Right cardiac atrium (tissue), 5 donors: ENCODE measurements around the gene OMP. TPM values are rescaled to one million over a fixed set of nuclear protein-coding genes. Genes with fewer than 3 reads are reported as not detected.

Experiments used
- ATAC-seq, 2 donors: fragments of 200-7000 bp; cut with Tn5 transposase; one replicate each; pipeline versions ENCODE4 v1.8.0 to v1.9.1; 2020; ENCODE audit warnings: moderate library complexity in 2 of 2, mild to moderate bottlenecking in 1 of 2
- DNase-seq, 3 donors: peaks; one replicate each; pipeline ENCODE4 v3.0.0-alpha.2; 2020
- H3K27ac ChIP-seq: one replicate; pipeline ENCODE4 v1.5.1; 2013; ENCODE audit warnings: mild to moderate bottlenecking, low read length, control low read depth, moderate library complexity
- H3K27me3 ChIP-seq: one replicate; pipeline ENCODE4 v1.6.1; 2013; ENCODE audit not compliant: control insufficient read depth, insufficient read depth
- H3K4me1 ChIP-seq: one replicate; pipeline ENCODE4 v1.6.1; 2013; ENCODE audit warnings: low read length; ENCODE audit not compliant: control insufficient read depth, insufficient read depth
- H3K4me3 ChIP-seq: one replicate; pipeline ENCODE4 v1.5.1; 2013; ENCODE audit warnings: low read length, control low read depth
- H3K9me3 ChIP-seq: one replicate; pipeline ENCODE4 v1.6.1; 2013; ENCODE audit warnings: low read length; ENCODE audit not compliant: control insufficient read depth
- WGBS: extraction: QIAGEN DNeasy Blood & Tissue Kit; methylation state at CpG from one replicate; pipeline ENCODE4 v1.1.7; 2013; 5-methylcytosine and 5-hydroxymethylcytosine counted together
- intact Hi-C, 4 donors: fragments of 100-400 bp; cut with DNase I; formaldehyde crosslinking; loops; one replicate each; pipeline versions ENCODE4 v1.11.0 to v1.14.0; 2022 to 2023
- polyA plus RNA-seq: library from polyadenylated mRNA; stranded (reverse); fragments of 200-250 nt; gene quantifications from one replicate; pipeline ENCODE4 v1.2.3, GENCODE V29; 2013
- total RNA-seq, 4 donors: library from RNA; stranded (reverse); fragmentation: NEBNext Ultra II Directional; extraction: Animal tissue kit (Norgen Biotek cat#: 25700); gene quantifications; one replicate each; pipeline ENCODE4 v1.2.1, GENCODE V29; 2021
- donor health status: healthy with polysubstance abuse.
- donor health status: DM: no; HTN: yes; CAD: no.
- donor health status: DM: no; HTN: no; CAD: no.
- donor health status: DM: no; HTN: yes; CAD: no; lungs with severe emphysema.
- donor health status: DM: yes; HTN: yes; CAD: no.

OMP gene
- total and polyA plus RNA-seq, 5 donors = not detected

- Histone ChIP-seq H3K27ac (no peak overlapping the region), H3K4me1 (peaks cover 4% of the 10 kb centered on the region), H3K4me3 (no peak overlapping the region), H3K9me3 (no peaks in the 10 kb centered on the region), H3K27me3 (no peaks in the 10 kb centered on the region)
- intact Hi-C loops = no loop called here
- 91% methylated on average over 8 of the region's 8 CpGs for WGBS
- DNase-seq (no peak), ATAC-seq (no peak)
Measured at GRCh38 chr11:77069969-77070582, 32.6 kb upstream of the OMP start.

- no peaks in the 10 kb centered on the region for H3K9me3 ChIP-seq
- H3K4me3 ChIP-seq = no peak overlapping the region
- WGBS = 81% methylated on average over 7 of the region's 7 CpGs
- ATAC-seq = no peak
- DNase-seq = peak in 1 of 3 donors; percentile 45
- no peak overlapping the region for H3K27ac ChIP-seq
- peaks cover 4% of the 10 kb centered on the region for H3K4me1 ChIP-seq
- intact Hi-C loops = no loop called here
- H3K27me3 ChIP-seq = no peaks in the 10 kb centered on the region
Measured at GRCh38 chr11:77071077-77071476, 31.6 kb upstream of the OMP start.

GRCh38 chr11:77071671-77072605 lies 30.7 kb upstream of the OMP start:
- peaks cover 4% of the 10 kb centered on the region for H3K4me1 ChIP-seq
- intact Hi-C loops = no loop called here
- ATAC-seq = no peak
- peak in 1 of 3 donors; percentile 54 for DNase-seq
- H3K9me3 ChIP-seq = no peaks in the 10 kb centered on the region
- H3K27me3 ChIP-seq = no peaks in the 10 kb centered on the region
- H3K27ac ChIP-seq = peak overlapping the region; percentile 26
- WGBS = 77% methylated on average over 15 of the region's 15 CpGs
- no peak overlapping the region for H3K4me3 ChIP-seq

GRCh38 chr11:77072851-77073327 lies 29.8 kb upstream of the OMP start:
- ATAC-seq = no peak
- Histone ChIP-seq H3K27ac (peak overlapping the region; percentile 73), H3K9me3 (no peaks in the 10 kb centered on the region), H3K4me3 (no peak overlapping the region), H3K27me3 (no peaks in the 10 kb centered on the region), H3K4me1 (peaks cover 4% of the 10 kb centered on the region)
- DNase-seq = peak in 1 of 3 donors; percentile 69
- intact Hi-C loops = no loop called here
- WGBS = 57% methylated on average over 8 of the region's 8 CpGs

- DNase-seq = peak; percentile 92 to 95 (median 94)
- no peaks in the 10 kb centered on the region for H3K27me3 ChIP-seq
- peak overlapping the region; percentile 73 for H3K27ac ChIP-seq
- H3K9me3 ChIP-seq = no peaks in the 10 kb centered on the region
- no peak overlapping the region for H3K4me3 ChIP-seq
- intact Hi-C loops = no loop called here
- WGBS = 45% methylated on average over 11 of the region's 11 CpGs
- peak; percentile 96 to 97 for ATAC-seq
- peaks cover 4% of the 10 kb centered on the region for H3K4me1 ChIP-seq
Measured at GRCh38 chr11:77073328-77074001, 29.2 kb upstream of the OMP start.

GRCh38 chr11:77074205-77074604 lies 28.4 kb upstream of the OMP start:
- Histone ChIP-seq H3K27ac (peak overlapping the region; percentile 73), H3K9me3 (no peaks in the 10 kb centered on the region), H3K4me3 (no peak overlapping the region), H3K27me3 (no peaks in the 10 kb centered on the region), H3K4me1 (peaks cover 4% of the 10 kb centered on the region)
- intact Hi-C loops = no loop called here
- peak in 1 of 3 donors; percentile 55 for DNase-seq
- 89% methylated on average over 5 of the region's 5 CpGs for WGBS
- ATAC-seq = no peak

- H3K4me1 ChIP-seq = peaks cover 4% of the 10 kb centered on the region
- no peak for ATAC-seq
- peak overlapping the region; percentile 73 for H3K27ac ChIP-seq
- peak in 1 of 3 donors; percentile 48 for DNase-seq
- H3K4me3 ChIP-seq = no peak overlapping the region
- no peaks in the 10 kb centered on the region for H3K9me3 ChIP-seq
- 89% methylated on average over 15 of the region's 15 CpGs for WGBS
- intact Hi-C loops = no loop called here
- no peaks in the 10 kb centered on the region for H3K27me3 ChIP-seq
Measured at GRCh38 chr11:77074626-77075221, 27.9 kb upstream of the OMP start.

- Histone ChIP-seq H3K27me3 (no peaks in the 10 kb centered on the region), H3K4me3 (no peak overlapping the region), H3K9me3 (no peaks in the 10 kb centered on the region), H3K27ac (no peak overlapping the region), H3K4me1 (peaks cover 4% of the 10 kb centered on the region)
- intact Hi-C loops = no loop called here
- peak in 1 of 3 donors; percentile 30 for DNase-seq
- WGBS = 93% methylated on average over 5 of the region's 5 CpGs
- ATAC-seq = no peak
Measured at GRCh38 chr11:77075425-77075905, 27.2 kb upstream of the OMP start.

GRCh38 chr11:77079666-77080065 lies 23.0 kb upstream of the OMP start:
- Histone ChIP-seq H3K27me3 (no peaks in the 10 kb centered on the region), H3K9me3 (no peaks in the 10 kb centered on the region), H3K27ac (no peak overlapping the region), H3K4me3 (no peak overlapping the region), H3K4me1 (peaks cover 3% of the 10 kb centered on the region)
- intact Hi-C loops = no loop called here
- DNase-seq (no peak), ATAC-seq (no peak)
- WGBS = 93% methylated on average over 2 of the region's 2 CpGs

- no peak overlapping the region for H3K4me3 ChIP-seq
- DNase-seq (peak in 2 of 3 donors; percentile 22 to 25), ATAC-seq (no peak)
- H3K4me1 ChIP-seq = peaks cover 3% of the 10 kb centered on the region
- no peaks in the 10 kb centered on the region for H3K9me3 ChIP-seq
- 90% methylated on average over 2 of the region's 2 CpGs for WGBS
- intact Hi-C loops = no loop called here
- H3K27ac ChIP-seq = no peak overlapping the region
- H3K27me3 ChIP-seq = no peaks in the 10 kb centered on the region
Measured at GRCh38 chr11:77080643-77081210, 21.9 kb upstream of the OMP start.
